GM19438 (cell line): ENCODE measurements around the gene ANXA11.
"Not testable (repeated sequence)": the region's sequence is repeated elsewhere in the genome, so short reads cannot be mapped to it uniquely, and the experiment has no call there.

Experiments used
- ATAC-seq: cut with Tn5 transposase; IDR thresholded peaks from one replicate; pipeline ENCODE4 v1.9.1; 2021; ENCODE audit warnings: low read depth; ENCODE audit not compliant: unreplicated experiment

ANXA11 gene

GRCh38 chr10:80205477-80206276 lies at the start of gene ANXA11:
Gene ANXA11 (minus strand): TSS chr10:80205537. CDS start chr10:80172861, 32,676 bp downstream.
- peak; percentile 76 for ATAC-seq

GRCh38 chr10:80254726-80255125 lies 49.4 kb upstream of the ANXA11 start:
- not testable (repeated sequence) for ATAC-seq

GRCh38 chr10:80253963-80254271 lies 48.6 kb upstream of the ANXA11 start:
- ATAC-seq, result not testable (repeated sequence)

- ATAC-seq, result peak; percentile 73
These were observed 48.1 kb upstream of the ANXA11 start for GRCh38 chr10:80253266-80253962.

- ATAC-seq, result no peak
These were observed 47.1 kb upstream of the ANXA11 start for GRCh38 chr10:80252296-80252887.

- not testable (repeated sequence) for ATAC-seq
These were observed 46.5 kb upstream of the ANXA11 start for GRCh38 chr10:80251703-80252280.

GRCh38 chr10:80250399-80250798 lies 45.1 kb upstream of the ANXA11 start:
- ATAC-seq, result not testable (repeated sequence)

- ATAC-seq, result not testable (repeated sequence)
These were observed 44.6 kb upstream of the ANXA11 start for GRCh38 chr10:80249906-80250305.

GRCh38 chr10:80247611-80248010 lies 42.3 kb upstream of the ANXA11 start:
- ATAC-seq, result not testable (repeated sequence)

GRCh38 chr10:80244371-80244770 lies 39.0 kb upstream of the ANXA11 start:
- not testable (repeated sequence) for ATAC-seq

- not testable (repeated sequence) for ATAC-seq
These were observed 37.0 kb upstream of the ANXA11 start for GRCh38 chr10:80242341-80242740.

GRCh38 chr10:80236457-80236856 lies 31.1 kb upstream of the ANXA11 start:
- ATAC-seq, result not testable (repeated sequence)

GRCh38 chr10:80234331-80235235 lies 29.2 kb upstream of the ANXA11 start:
- peak; percentile 100 for ATAC-seq

GRCh38 chr10:80233871-80234270 lies 28.5 kb upstream of the ANXA11 start:
- not testable (repeated sequence) for ATAC-seq

- ATAC-seq, result peak; percentile 71
These were observed 21.4 kb upstream of the ANXA11 start for GRCh38 chr10:80226723-80227122.

- ATAC-seq, result not testable (repeated sequence)
These were observed 17.7 kb upstream of the ANXA11 start for GRCh38 chr10:80223031-80223419.

- peak; percentile 88 for ATAC-seq
These were observed 13.5 kb upstream of the ANXA11 start for GRCh38 chr10:80218878-80219277.

- not testable (repeated sequence) for ATAC-seq
These were observed 9.1 kb upstream of the ANXA11 start for GRCh38 chr10:80214368-80214982.

- ATAC-seq, result not testable (repeated sequence)
These were observed 7.3 kb upstream of the ANXA11 start for GRCh38 chr10:80212535-80213115.
